Fibroblast of peridontal ligament (primary cell): ENCODE measurements around the gene ZNF503.
A peak's percentile ranks its signal among the peaks of the same experiment; 100 is the strongest.

Source experiments
- DNase-seq: peaks from one replicate; pipeline ENCODE4 v3.0.0-alpha.2; 2010; ENCODE audit errors: extremely low read depth

The ZNF503 gene

DNA sequence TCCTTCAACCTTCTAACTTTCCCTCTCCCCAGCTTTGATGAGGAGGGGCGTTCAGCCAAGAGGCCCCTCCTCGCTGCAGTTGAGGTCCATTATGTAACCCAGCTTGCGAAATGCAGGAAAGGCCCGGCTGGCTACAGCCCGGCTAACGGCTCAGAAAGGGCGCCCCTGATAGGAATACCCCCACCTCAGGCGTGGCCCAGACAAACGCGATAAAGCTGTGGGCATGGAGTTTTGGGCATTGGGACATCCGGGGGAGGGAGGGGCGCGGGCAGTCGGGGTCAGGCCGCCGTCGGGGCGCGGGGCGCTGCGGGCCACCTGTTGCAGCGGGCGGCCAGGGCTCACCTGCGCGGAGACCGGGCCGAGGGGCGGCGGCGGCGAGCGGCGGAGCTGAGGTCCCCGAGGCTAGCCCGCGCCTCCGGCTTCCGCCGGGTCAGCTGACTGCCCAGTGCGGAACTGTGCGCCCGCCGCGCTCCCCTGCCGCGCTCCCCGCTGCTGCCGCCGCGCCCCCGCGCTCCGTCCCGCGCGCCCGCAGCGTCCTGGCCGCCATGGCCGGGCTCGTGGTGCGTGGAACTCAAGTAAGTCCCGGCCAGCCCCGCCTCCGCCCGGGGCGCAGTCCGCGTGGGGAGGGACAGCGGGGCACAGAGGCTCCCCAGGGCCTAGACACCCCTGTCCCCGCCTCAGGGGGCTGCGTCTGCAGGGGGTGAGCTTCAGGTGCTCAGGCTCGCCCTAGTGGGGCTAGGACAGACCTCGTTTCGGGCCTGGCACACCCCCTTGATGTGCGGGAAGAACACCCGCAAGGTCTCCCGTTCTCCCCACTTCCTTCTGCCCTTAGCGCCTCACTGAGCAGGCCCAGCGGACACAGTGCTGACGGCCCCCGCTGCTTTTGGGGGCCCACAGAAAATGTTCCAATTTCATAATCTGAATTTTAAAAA lies 29.9 kb upstream of the ZNF503 start, which contains the start of gene LRMDA:
Gene LRMDA (plus strand): TSS at position 445 of the 932 bp plus-strand sequence.
- DNase-seq, result peak; percentile 7

DNA sequence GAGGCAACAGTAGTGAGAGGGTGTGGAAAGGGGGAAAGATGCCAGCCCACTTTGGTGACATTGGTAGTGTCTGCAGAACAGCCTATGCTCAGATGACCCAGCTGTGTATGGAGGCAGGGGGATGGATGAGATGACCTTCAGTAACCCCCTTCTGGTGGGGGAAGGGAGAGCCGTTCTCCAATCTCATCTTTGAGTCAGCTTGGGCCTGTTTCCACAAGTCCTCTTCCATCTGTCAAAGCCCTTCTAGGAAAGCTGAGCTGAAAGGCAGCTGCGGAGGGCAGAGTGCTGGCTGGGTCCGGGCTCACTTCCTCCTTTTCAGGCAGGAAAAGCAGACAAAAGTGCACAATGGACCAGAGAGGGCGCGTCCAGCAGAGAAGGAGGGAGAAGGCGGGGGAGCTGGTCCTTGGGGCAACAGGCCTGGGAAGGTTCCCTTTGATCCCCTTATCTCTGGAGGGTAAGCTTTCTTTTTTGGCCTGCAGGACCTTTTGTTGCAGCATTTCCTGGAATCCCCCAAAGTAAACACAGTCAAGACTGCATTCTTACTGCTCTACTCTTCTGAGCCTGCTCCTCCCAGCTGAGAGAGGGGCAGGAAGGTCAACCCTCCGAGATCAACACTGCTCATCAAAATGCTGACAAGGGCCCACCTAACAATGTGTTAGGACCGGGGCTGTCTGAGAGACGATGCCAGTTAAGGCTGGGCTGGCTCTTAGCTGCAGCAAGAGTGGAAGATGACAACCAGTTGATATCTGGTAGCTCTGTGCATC lies 28.6 kb upstream of the ZNF503 start:
- DNase-seq, result no peak

- DNase-seq, result no peak
These were observed 27.7 kb upstream of the ZNF503 start for GRCh38 chr10:75429159-75429827.

DNA sequence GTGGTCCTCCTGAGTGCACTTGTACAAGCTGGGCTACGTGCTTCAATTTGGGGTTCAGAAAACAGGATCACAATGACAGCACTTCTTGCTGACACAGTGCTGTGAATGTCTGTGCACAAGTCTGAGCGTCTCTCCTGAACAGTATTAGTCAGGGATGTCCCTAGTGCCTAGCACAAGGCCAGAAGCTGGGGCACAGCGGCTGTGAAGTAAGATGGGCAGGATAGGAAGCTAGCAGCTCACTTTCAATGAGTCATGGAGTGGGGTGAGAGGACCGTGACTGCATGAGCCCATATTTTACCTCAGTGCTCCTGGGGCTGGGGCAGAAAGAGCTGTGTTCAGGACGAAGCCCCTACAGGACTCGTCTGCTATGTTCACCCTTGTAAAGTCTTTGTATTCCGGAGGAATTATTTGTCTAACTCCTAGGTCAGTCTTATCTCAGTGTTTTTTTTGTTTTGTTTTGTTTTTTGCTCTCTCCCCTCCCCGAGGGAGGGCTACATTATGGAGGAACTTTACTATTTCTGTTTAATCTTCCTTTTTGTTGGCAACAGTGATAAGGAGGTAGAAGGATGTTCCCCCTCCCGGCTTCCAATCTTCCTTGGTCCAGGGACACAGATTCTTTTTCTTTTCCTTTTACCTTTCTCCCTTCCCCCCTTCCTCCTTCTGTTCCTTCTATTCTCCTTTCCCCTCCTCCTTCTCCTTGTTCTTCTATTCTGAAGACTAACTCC lies 27.0 kb upstream of the ZNF503 start:
- DNase-seq, result no peak

GRCh38 chr10:75427951-75428350 lies 26.4 kb upstream of the ZNF503 start:
- DNase-seq, result no peak

DNA sequence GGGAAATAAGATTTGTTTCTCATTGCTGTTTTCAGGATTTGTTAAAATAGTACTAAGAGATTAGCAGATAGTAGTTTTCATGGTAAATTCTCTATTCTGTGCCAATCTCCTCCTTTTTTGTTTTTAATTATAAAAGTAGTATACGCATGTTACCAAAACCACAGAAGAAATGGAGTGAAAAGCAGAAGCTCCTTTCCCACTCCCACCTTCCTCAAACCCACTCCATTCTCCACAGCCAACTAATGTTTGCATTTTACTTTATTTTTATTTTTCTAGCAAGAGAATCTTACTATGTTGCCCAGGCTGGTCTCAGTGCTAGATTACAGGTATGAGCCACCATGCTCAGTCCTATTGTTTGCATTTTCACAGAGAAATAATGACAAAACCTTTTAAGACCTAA lies 25.3 kb upstream of the ZNF503 start:
- no peak for DNase-seq

GRCh38 chr10:75425291-75426079 lies 23.9 kb upstream of the ZNF503 start:
- no peak for DNase-seq

DNA sequence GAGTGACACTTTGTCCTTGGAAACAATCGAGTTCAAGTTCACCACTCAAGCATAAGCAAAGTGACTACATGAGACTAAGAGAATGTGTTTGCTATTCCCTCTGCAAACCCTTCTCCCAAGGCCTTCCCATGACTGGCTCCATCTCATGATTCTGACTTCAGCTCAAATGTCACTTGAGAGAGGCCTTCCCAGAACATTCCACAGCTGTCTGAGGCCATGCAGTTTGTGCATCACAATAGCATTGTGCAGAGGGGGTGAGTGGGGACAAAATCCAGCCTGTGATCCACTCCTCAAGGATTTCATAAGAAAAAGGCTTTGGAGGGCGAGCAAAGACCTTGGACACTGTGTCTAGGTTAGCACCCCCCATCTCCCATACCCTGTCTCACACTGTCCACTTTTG lies 23.0 kb upstream of the ZNF503 start:
- DNase-seq, result no peak

GRCh38 chr10:75422913-75423312 lies 21.3 kb upstream of the ZNF503 start:
- no peak for DNase-seq

DNA sequence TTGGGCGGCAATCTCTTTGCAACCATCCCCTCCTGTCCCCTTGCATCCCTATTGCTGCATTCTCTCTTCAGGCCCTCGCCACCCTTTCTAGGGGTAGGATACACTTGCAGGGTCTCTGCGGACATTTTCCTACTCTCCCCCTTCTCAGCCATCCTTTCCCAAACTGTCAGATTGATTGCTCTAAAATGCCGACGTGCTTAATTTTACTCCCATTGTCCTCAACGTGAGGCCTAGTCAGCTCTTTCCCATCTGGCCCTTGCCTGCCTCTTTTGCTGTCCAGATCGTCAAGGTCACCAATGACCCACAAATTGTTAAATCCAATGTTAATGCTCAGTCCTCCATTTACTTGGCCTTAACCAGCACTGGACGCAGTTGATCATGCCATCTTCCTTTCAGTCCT lies 17.1 kb upstream of the ZNF503 start:
- no peak for DNase-seq

- no peak for DNase-seq
These were observed 16.7 kb upstream of the ZNF503 start for GRCh38 chr10:75418293-75418692.

DNA sequence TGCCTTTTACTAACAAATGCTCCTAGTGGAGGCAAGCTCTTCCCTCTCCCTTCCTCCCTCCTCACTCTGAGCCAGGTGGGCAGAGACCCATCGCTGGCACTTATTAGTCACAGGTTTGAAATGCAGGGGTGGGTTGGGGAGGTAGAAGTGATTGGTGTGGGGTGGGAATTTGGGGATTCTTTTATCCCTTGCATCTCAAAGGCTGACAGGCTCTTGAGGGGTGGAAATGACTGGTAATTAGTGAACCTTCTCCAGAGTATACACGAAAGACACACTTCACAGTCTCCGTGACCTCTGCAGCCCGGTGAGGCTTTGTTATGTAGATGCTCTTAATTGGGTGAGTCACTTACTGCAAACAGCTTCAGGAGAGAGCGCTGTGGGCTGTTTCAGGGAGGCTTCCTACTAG lies 16.0 kb upstream of the ZNF503 start:
- DNase-seq, result no peak

- DNase-seq, result no peak
These were observed 13.0 kb upstream of the ZNF503 start for GRCh38 chr10:75414527-75414926.

DNA sequence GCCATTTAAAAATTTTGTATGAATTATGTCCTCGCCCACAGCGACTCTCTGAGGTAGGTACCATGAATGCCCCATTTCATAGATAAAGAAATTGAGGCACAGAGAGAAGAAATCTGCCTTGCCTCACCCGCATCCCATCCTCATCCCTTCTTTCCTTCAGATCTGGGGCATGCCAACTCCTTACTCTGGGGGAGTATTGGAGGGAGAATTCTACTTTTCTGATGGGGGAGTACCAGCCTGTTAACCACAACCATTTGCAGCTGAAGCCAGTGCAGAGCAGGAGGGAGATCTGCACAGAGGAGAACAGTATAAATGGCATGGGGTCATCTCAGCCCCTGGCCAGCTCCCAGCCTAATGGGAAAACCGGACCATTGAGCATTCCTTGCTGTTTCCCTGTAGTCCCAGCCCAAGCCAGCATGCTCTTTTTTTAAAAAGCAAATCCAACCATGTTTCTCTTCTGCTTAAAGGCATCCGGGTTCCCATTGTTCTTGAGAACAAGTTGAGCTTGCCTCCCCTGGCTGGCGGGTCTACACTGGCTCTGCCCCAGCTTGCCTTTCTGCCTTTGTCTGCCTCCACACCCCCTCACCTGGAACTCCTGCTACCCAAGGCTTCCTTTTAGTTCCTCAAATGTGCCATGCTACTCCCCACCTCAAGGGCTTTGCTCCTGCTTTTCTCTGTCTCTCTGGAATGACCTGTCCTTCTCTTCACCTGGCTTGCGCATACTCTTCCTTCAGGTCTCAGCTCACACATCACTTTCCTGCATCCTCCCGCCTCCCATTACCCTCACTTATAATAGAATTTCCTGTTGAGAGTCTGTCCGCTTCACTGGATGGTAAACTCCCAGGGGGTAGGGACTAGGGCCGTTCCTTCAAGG lies 8.8 kb upstream of the ZNF503 start:
- no peak for DNase-seq

GRCh38 chr10:75408911-75409885 lies 7.6 kb upstream of the ZNF503 start:
- no peak for DNase-seq

- no peak for DNase-seq
These were observed 6.9 kb upstream of the ZNF503 start for GRCh38 chr10:75408509-75408875.

DNA sequence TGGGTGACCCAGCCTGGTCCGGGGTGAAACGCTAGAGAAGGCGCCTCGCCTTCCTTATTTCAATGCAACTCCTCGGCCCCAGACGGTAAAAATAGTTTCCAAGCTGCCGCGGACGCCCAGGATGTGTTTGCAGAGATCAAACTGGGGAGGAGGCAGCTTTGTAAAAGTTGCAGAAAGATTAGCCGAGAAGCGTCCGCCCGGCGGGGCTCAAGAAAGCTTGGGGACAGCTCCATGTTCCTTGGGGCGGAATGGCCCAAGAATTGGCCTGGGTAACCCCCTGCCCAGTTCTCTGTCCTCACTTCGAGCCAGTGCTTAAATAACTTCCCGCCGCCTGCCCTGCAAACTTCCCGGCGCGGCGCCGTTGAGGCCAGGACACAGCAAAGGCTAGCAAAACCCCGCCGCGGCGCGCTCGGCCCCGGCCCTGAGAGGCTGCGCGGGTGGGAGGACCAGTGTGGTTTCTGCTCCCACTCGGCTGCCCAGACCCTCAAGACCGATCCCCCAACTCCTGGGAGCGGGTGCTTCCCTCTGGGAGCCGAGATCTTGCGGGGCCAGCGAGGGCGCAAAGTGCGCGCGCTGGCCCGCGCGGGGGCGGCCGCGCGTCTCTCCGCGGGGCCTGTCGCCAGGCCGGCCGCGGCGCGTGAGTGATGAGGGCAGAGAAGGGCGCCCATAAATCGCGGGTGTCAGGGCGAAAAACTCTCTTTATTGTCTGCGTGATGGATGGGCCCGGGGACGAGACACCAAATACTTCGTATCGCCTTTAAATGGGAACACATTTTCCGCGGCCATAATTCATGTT lies 6.3 kb upstream of the ZNF503 start:
- DNase-seq, result no peak

- no peak for DNase-seq
These were observed 5.7 kb upstream of the ZNF503 start for GRCh38 chr10:75407224-75407712.
